NCI-H1105 (cell line): Measurements from ENCODE around the gene SLC66A2.
A peak's percentile ranks its signal among the peaks of the same experiment; 100 is the strongest.
"Not testable (repeated sequence)": the region's sequence is repeated elsewhere in the genome, so short reads cannot be mapped to it uniquely, and the experiment has no call there.

Source experiments
- DNase-seq: peaks from one replicate; lab custom pipeline; 2025; lab: John Stamatoyannopoulos, UW

Gene SLC66A2

GRCh38 chr18:79951545-79952455 is at the start of gene SLC66A2:
SLC66A2 (minus strand) TSS chr18:79951653; CDS start chr18:79950926, 727 bp downstream.
- DNase-seq, result peak; percentile 73

- DNase-seq, result no peak
These were observed 49.4 kb upstream of the SLC66A2 start for GRCh38 chr18:80000877-80001276.

GRCh38 chr18:79999701-80000100 is 48.2 kb upstream of the SLC66A2 start:
- DNase-seq, result not testable (repeated sequence)

- no peak for DNase-seq
These were observed 40.0 kb upstream of the SLC66A2 start for GRCh38 chr18:79991494-79991893.

- no peak for DNase-seq
These were observed 37.7 kb upstream of the SLC66A2 start for GRCh38 chr18:79989195-79989497.

- peak; percentile 86 for DNase-seq
These were observed 37.2 kb upstream of the SLC66A2 start, which contains the start of gene TXNL4A for GRCh38 chr18:79988451-79989194. TXNL4A (minus strand) TSS chr18:79988563; CDS start chr18:79988392, 171 bp downstream.

- peak; percentile 61 for DNase-seq
These were observed 36.6 kb upstream of the SLC66A2 start for GRCh38 chr18:79988071-79988450.

- no peak for DNase-seq
These were observed 36.1 kb upstream of the SLC66A2 start for GRCh38 chr18:79987566-79987965.

GRCh38 chr18:79986726-79987125 is 35.3 kb upstream of the SLC66A2 start:
- no peak for DNase-seq

- DNase-seq, result no peak
These were observed 33.7 kb upstream of the SLC66A2 start for GRCh38 chr18:79985172-79985571.

- no peak for DNase-seq
These were observed 32.3 kb upstream of the SLC66A2 start for GRCh38 chr18:79983793-79984192.

GRCh38 chr18:79983253-79983652 is 31.8 kb upstream of the SLC66A2 start:
- DNase-seq, result no peak

- no peak for DNase-seq
These were observed 31.3 kb upstream of the SLC66A2 start for GRCh38 chr18:79982736-79983135.

GRCh38 chr18:79980585-79980984 is 29.1 kb upstream of the SLC66A2 start:
- no peak for DNase-seq

- DNase-seq, result no peak
These were observed 28.4 kb upstream of the SLC66A2 start for GRCh38 chr18:79979843-79980242.

- no peak for DNase-seq
These were observed 24.7 kb upstream of the SLC66A2 start for GRCh38 chr18:79975985-79976680.

GRCh38 chr18:79975043-79975442 is 23.6 kb upstream of the SLC66A2 start:
- no peak for DNase-seq

- DNase-seq, result no peak
These were observed 22.7 kb upstream of the SLC66A2 start for GRCh38 chr18:79974025-79974654.

GRCh38 chr18:79973517-79973916 is 22.1 kb upstream of the SLC66A2 start:
- no peak for DNase-seq

- DNase-seq, result no peak
These were observed 21.3 kb upstream of the SLC66A2 start for GRCh38 chr18:79972720-79973119.

- no peak for DNase-seq
These were observed 20.5 kb upstream of the SLC66A2 start for GRCh38 chr18:79971986-79972385.
